ENCODE measurements around the gene HRG.

GRCh38 chr3:186616299-186616617, 49.6 kb upstream of the HRG start:
- TF ChIP-seq CTCF (conservative IDR thresholded peaks at IDR 0.05; ENCODE audit: low read depth, low read length) (no peak), EZH2 (IDR thresholded peaks at IDR 0.05; ENCODE audit: borderline replicate concordance, low read depth, low read length, poor library complexity, severe bottlenecking) (no peak)
